Activated CD4-positive, alpha-beta T cell treated with anti-CD3 and anti-CD28 coated beads for 36 hours (primary cell): Measurements from ENCODE around the gene RSPO3. TPM values are rescaled to one million over a fixed set of nuclear protein-coding genes. Genes with fewer than 3 reads are reported as not detected.

Source experiments
- ATAC-seq: fragments of 200-7000 bp; cut with Tn5 transposase; one replicate; pipeline ENCODE4 v1.10.0; 2021; ENCODE audit warnings: mild to moderate bottlenecking, moderate library complexity
- CTCF ChIA-PET: fragments of 350-600 bp; sonication (Branson Sonifier 250); formaldehyde crosslinking; loops from one replicate; lab custom pipeline; 2021; ENCODE audit warnings: antibody characterized with exemption; lab: Charles Lee
- POLR2A ChIA-PET: fragments of 350-600 bp; sonication (Branson Sonifier 250); formaldehyde crosslinking; loops from one replicate; lab custom pipeline; 2021; ENCODE audit warnings: antibody characterized with exemption, inconsistent platforms; lab: Charles Lee
- DNase-seq: peaks from one replicate; pipeline ENCODE4 v3.0.0-alpha.2; 2020
- H3K27ac Mint-ChIP-seq: one replicate; pipeline ENCODE4 v1.8.0; 2021; ENCODE audit warnings: mixed read lengths
- H3K27me3 Mint-ChIP-seq: one replicate; pipeline ENCODE4 v1.8.0; 2021; ENCODE audit warnings: mixed read lengths
- H3K36me3 Mint-ChIP-seq: one replicate; pipeline ENCODE4 v1.8.0; 2021; ENCODE audit warnings: low read depth, mixed read lengths
- H3K4me1 Mint-ChIP-seq: one replicate; pipeline ENCODE4 v1.8.0; 2021; ENCODE audit warnings: mixed read lengths
- H3K4me3 Mint-ChIP-seq: one replicate; pipeline ENCODE4 v1.8.0; 2021; ENCODE audit warnings: mild to moderate bottlenecking, moderate library complexity, mixed read lengths
- H3K9me3 Mint-ChIP-seq: one replicate; pipeline ENCODE4 v1.8.0; 2021; ENCODE audit warnings: low read depth, mixed read lengths
- intact Hi-C, 2 experiments: fragments of 100-400 bp; cut with DNase I in 1 of 2; cut with micrococcal nuclease in 1 of 2; formaldehyde crosslinking; loops; one replicate each; pipeline versions ENCODE4 v1.14.2 to v1.15.1; 2022 to 2024; cut with DNase I, micrococcal nuclease
- total RNA-seq, 2 experiments: library from RNA; stranded (reverse); gene quantifications; one replicate each; pipeline ENCODE4 v1.2.3, GENCODE V29; 2021

The RSPO3 gene
- total RNA-seq, 2 experiments from 2014 or later: not detected

DNA sequence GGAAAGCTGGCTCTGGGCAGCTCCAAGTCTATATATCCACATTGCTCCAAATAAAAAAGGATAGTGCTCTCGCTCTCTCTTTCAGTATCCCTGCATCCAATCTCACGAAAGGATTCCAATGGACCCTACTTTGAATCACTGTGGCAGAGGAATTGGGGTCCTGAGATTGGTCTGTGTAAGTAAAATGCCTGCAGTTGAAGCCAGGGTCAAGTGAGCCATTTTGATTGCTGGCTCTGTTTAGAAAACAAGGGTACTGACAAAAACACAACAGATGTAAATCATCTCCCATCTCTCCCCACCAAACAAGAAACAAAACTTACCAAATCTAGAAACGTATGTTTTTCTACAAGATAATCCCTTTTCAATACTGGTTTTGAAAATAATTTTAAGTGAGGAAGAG is 45.6 kb downstream of the RSPO3 start:
- Mint-ChIP-seq H3K27me3 (peaks cover 9% of the 10 kb centered on the region), H3K36me3 (no peaks in the 10 kb centered on the region), H3K9me3 (no peaks in the 10 kb centered on the region), H3K4me1 (no peaks in the 10 kb centered on the region), H3K4me3 (no peak overlapping the region), H3K27ac (no peak overlapping the region)
- ChIA-PET POLR2A (no interaction called here), CTCF (no interaction called here)
- ATAC-seq (no peak), DNase-seq (no peak)
- intact Hi-C loops: no loop called here

DNA sequence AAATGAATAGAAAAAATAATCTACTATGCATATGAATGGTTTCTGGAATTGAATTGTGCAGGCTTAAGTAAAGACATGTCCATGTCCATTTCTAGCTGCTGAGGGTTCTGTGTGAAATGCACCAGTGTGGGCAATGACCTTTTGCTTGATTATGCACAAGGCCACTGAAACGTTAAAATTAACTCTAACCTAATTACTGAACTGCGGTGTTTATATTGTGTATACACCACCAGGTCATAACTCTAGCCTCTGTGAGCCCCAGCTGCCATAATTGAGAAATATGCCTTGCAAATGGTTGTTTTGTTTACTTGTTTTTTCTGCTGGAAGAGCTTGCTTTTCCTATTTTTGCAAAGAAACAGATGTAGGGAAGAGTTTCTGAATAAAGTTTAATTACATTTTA is 46.1 kb downstream of the RSPO3 start:
- DNase-seq (no peak), ATAC-seq (no peak)
- CTCF ChIA-PET: no interaction called here
- POLR2A ChIA-PET: no interaction called here
- Mint-ChIP-seq H3K4me3 (no peak overlapping the region), H3K27me3 (peaks cover 13% of the 10 kb centered on the region), H3K9me3 (no peaks in the 10 kb centered on the region), H3K36me3 (no peaks in the 10 kb centered on the region), H3K27ac (no peak overlapping the region), H3K4me1 (no peaks in the 10 kb centered on the region)
- intact Hi-C loops: no loop called here

DNA sequence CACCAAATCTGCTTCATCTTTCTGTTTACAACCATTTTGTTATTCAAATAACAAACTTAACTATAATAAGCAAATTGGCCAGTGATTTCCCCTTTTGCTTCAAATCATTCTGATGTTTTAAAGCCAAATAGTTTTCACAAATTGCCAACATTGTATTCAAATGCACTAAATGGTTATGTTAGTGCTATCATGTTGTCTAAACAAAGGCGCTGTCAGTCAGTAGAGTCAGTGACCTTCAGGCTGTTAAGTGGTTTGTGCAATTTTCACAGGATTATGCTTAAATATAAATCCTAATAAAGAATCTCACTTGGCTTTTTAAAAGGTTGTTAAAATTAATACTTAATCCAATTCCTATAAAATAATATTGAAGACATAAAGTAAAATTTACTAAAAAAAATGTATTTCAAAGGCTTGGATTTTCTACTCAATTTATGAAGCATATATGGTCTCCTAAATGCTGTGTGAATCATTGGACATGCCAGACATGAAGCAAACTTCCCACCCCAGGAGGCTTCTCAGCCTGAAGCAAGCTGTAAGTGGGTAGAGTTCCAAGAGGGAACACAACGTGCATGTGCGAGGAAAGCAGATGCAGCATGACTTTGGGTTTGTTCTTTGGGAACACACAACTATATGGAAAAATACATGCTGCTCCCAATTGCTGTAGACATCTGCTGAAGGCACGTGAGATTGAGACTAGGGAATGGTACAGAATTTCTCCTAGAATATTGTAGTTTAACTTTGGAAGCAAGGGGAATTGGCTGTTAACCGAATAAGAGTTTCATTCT is 54.9 kb downstream of the RSPO3 start:
- no peaks in the 10 kb centered on the region for H3K4me1 Mint-ChIP-seq
- H3K36me3 Mint-ChIP-seq: no peaks in the 10 kb centered on the region
- H3K9me3 Mint-ChIP-seq: no peaks in the 10 kb centered on the region
- ChIA-PET CTCF (interaction anchor here (1.8 kb wide), 1 partner anchor 13 kb away, joined by 8 read pairs; no protein-coding TSS in a partner anchor), POLR2A (no interaction called here)
- H3K27ac Mint-ChIP-seq: no peak overlapping the region
- H3K4me3 Mint-ChIP-seq: no peak overlapping the region
- ATAC-seq: no peak
- H3K27me3 Mint-ChIP-seq: peaks cover 10% of the 10 kb centered on the region
- intact Hi-C loops: no loop called here
- no peak for DNase-seq

DNA sequence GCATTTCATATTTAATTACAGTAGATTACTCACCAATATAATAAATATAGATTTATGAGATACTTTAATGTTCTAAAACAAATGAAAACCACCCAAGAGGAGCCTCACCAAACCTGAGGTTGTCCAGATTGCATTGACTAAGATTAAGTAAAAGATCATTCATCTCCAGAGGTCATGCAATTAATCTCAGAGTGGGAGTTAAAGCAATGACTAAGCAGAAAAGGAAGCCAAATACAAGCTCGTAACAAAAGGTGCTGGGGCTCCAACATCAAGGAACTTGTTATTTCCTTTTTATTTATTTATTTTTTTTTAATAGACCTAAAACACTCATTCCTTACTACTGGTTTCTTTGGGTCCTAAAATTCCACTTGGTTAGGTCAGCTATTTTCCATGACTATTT is 57.7 kb downstream of the RSPO3 start:
- ChIA-PET POLR2A (no interaction called here), CTCF (interaction anchor here (2.6 kb wide), 1 partner anchor 11 kb away, joined by 18 read pairs; no protein-coding TSS in a partner anchor)
- H3K4me3 Mint-ChIP-seq: no peak overlapping the region
- intact Hi-C loops: no loop called here
- H3K36me3 Mint-ChIP-seq: no peaks in the 10 kb centered on the region
- H3K27me3 Mint-ChIP-seq: peaks cover 4% of the 10 kb centered on the region
- no peak overlapping the region for H3K27ac Mint-ChIP-seq
- DNase-seq (no peak), ATAC-seq (no peak)
- H3K9me3 Mint-ChIP-seq: no peaks in the 10 kb centered on the region
- no peaks in the 10 kb centered on the region for H3K4me1 Mint-ChIP-seq

DNA sequence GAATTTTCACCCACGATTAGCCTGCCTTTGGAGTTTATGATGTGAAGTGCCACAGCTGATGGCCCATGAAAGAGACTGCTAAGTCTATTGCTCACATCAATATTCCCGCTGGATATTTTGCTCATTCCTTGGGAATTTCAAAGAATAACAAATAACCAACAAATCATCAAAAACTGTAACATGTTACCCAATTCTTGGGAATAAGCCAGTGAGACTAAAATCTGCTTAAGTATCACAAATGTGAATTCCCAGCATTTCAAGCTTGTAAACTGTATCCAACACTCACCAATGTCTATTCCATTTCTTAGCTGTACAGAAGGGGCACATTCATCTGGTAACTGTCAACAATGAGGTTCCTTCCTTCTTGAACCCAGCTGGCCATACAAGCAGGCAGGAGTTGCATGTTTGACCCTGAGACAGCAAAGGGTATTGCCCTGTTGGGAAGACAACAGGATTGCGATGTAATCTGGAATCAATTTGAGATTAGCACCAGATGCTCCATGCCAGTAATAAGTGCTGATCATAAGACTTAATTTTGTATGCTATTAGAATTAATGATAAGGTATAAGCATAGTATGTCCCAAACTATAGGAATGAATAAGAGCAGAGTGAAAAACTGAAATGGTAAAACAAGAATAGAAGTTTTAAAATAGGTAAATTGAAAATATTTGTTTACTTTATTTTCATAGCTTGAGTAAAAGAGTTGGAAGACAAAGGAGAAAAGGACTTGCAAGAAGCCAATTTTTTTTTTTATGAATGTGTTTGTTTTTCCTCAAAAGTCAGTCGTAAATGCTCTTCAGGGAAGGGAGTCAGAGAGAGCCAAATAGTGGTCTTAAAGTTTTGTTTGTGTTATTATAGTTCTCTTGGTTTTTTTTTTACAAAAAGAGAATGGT is 58.8 kb downstream of the RSPO3 start:
- Mint-ChIP-seq H3K4me3 (no peak overlapping the region), H3K9me3 (no peaks in the 10 kb centered on the region), H3K27me3 (peaks cover 8% of the 10 kb centered on the region), H3K36me3 (no peaks in the 10 kb centered on the region), H3K4me1 (no peaks in the 10 kb centered on the region), H3K27ac (no peak overlapping the region)
- intact Hi-C loops: no loop called here
- ChIA-PET CTCF (interaction anchor here (2.6 kb wide), 1 partner anchor 10 kb away, joined by 18 read pairs; no protein-coding TSS in a partner anchor), POLR2A (no interaction called here)
- ATAC-seq (no peak), DNase-seq (no peak)

DNA sequence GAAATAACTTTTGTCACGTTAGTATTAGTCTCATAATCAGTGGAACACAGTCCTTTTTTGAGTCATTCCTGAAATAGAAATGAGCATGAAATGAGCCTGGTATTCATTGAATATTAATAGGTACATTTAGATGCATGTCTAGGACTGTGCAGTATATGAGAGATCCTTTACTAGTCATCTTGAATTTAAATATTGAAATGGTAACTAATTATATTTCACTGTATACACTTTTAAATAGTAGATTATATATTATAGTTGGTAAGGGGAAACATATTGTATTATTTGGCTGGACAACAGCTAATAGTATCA is 59.4 kb downstream of the RSPO3 start:
- no peaks in the 10 kb centered on the region for H3K36me3 Mint-ChIP-seq
- H3K27me3 Mint-ChIP-seq: peaks cover 9% of the 10 kb centered on the region
- H3K27ac Mint-ChIP-seq: no peak overlapping the region
- no peaks in the 10 kb centered on the region for H3K4me1 Mint-ChIP-seq
- POLR2A ChIA-PET: no interaction called here
- intact Hi-C loops: no loop called here
- H3K9me3 Mint-ChIP-seq: no peaks in the 10 kb centered on the region
- DNase-seq: no peak
- CTCF ChIA-PET: interaction anchor here (2.6 kb wide), 1 partner anchor 9 kb away, joined by 18 read pairs; no protein-coding TSS in a partner anchor
- no peak for ATAC-seq
- no peak overlapping the region for H3K4me3 Mint-ChIP-seq

DNA sequence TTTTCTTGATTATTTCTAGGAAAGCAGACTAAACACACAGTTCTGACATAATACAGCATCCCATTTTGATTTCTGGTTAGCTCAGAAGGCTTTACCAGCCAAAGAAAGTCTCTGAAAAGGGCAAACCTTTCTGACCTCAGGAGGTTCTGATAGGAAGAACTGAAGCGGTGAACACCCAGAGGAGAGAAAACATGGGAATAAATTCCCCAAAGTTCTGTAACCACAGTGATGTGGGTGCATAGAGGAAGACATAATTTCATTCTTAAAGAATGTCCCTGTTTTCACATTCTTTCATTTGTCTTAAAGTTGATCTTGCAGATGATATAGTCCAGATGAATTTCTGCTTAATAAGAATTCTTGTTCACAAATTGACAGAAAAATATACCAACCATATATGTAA is 60.3 kb downstream of the RSPO3 start:
- Mint-ChIP-seq H3K27me3 (peaks cover 13% of the 10 kb centered on the region), H3K4me1 (no peaks in the 10 kb centered on the region), H3K27ac (no peak overlapping the region), H3K36me3 (no peaks in the 10 kb centered on the region), H3K4me3 (no peak overlapping the region), H3K9me3 (no peaks in the 10 kb centered on the region)
- DNase-seq (no peak), ATAC-seq (no peak)
- POLR2A ChIA-PET: no interaction called here
- CTCF ChIA-PET: no interaction called here
- intact Hi-C loops: no loop called here

DNA sequence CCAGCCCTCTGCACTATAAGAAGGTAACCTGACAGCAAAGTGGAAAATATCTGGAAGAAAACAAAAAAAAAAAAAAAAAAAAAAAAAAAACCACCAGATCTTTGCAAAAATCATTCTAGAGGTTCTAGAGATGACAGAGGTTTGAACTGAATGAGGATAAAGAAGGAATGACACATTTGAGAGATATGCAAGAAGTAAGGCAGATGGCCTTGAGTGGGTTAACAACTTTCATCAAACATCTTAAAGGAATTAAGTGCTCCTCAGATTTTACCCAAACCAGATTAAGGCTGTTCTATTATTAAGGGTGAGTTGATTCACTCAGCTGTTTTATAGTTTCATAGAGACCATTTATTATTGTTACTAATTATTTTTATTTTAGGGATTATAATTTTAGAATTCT is 62.0 kb downstream of the RSPO3 start:
- ChIA-PET POLR2A (no interaction called here), CTCF (no interaction called here)
- intact Hi-C loops: no loop called here
- H3K4me3 Mint-ChIP-seq: no peak overlapping the region
- H3K9me3 Mint-ChIP-seq: no peaks in the 10 kb centered on the region
- DNase-seq (no peak), ATAC-seq (no peak)
- no peaks in the 10 kb centered on the region for H3K36me3 Mint-ChIP-seq
- no peak overlapping the region for H3K27ac Mint-ChIP-seq
- peaks cover 13% of the 10 kb centered on the region for H3K27me3 Mint-ChIP-seq
- no peaks in the 10 kb centered on the region for H3K4me1 Mint-ChIP-seq

DNA sequence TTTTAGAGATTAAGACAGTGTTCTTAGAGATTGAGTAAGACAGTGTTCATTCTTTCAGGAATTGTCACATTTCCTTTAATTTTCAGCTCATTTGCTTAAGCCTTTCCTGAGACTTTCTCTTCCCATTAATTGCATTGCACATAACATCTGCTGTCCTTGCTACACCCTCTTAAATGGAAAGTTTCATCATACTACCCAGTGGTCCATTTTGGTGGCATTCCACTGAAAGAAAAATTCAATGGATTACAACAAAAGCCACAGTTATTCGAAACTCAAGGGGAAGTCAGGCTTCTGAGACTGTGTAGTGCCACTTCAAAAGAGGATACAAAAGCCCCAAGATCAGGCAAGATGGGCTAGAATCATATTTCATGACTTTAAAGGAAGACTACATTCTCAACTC is 64.0 kb downstream of the RSPO3 start:
- intact Hi-C loops: no loop called here
- ATAC-seq: no peak
- no peak overlapping the region for H3K4me3 Mint-ChIP-seq
- no peaks in the 10 kb centered on the region for H3K9me3 Mint-ChIP-seq
- CTCF ChIA-PET: no interaction called here
- peaks cover 13% of the 10 kb centered on the region for H3K27me3 Mint-ChIP-seq
- POLR2A ChIA-PET: no interaction called here
- H3K27ac Mint-ChIP-seq: no peak overlapping the region
- no peaks in the 10 kb centered on the region for H3K4me1 Mint-ChIP-seq
- no peaks in the 10 kb centered on the region for H3K36me3 Mint-ChIP-seq
- no peak for DNase-seq

DNA sequence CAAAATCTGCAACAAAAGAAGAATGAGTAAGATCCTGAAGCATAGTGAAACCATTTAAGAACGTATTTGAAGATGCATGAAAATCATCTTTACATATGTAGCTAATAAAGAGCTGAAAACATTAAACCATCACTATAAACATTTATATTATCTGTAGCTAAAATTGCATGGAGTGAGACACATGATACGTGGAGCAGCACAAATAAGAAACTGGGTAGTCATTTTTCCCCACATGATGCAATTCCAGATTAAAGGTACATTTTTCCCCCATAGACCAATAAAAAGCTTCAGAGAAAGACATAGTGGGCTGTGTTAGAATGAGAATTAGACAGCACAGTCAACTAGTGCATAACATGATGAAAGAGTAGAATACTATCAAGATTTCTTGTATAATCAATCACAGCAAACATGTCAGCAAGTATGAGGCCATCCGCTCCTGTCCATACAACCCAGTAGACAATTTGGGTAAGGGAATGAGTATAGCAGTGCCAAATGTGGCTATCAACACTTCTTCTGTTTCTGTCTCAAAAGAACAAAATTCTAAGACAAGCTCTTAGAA is 67.0 kb downstream of the RSPO3 start:
- ChIA-PET POLR2A (no interaction called here), CTCF (interaction anchor here (0.6 to 4.5 kb wide), 6 partner anchors 9 to 353 kb away, joined by 3 to 27 read pairs (median 13); partner anchors contain the start of gene RNF146)
- DNase-seq: no peak
- no peak overlapping the region for H3K4me3 Mint-ChIP-seq
- no peak for ATAC-seq
- no peaks in the 10 kb centered on the region for H3K4me1 Mint-ChIP-seq
- no peak overlapping the region for H3K27ac Mint-ChIP-seq
- intact Hi-C loops: loop anchor here in 1 of 2 experiments (5.0 kb wide), 1 partner anchor 362 kb away; no protein-coding TSS in a partner anchor
- peaks cover 9% of the 10 kb centered on the region for H3K27me3 Mint-ChIP-seq
- no peaks in the 10 kb centered on the region for H3K9me3 Mint-ChIP-seq
- H3K36me3 Mint-ChIP-seq: no peaks in the 10 kb centered on the region

DNA sequence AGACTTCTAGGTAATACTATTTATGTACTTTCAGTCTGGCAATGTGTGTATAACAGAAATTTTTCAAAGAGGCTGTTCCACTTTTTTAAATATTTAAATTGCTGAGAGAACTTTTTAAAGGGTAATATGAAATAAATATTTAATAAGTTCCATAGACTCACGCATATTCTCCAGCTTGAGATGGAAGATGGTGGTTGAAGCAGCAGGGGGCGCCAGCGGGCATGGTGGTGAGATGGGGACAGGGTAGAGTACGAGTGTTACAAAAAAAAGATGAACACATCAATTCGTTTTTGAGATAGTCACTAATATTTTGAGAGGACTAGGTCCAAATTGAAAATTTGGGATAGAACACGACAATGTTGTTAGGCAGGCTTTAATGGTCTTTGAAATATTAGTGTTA is 68.4 kb downstream of the RSPO3 start:
- intact Hi-C loops: loop anchor here (1.0 to 5.0 kb wide), 4 partner anchors 79 to 1187 kb away; partner anchors contain the start of gene RNF146 (in 2 of the 2)
- ATAC-seq (peak; percentile 72), DNase-seq (peak; percentile 87)
- Mint-ChIP-seq H3K27me3 (peaks cover 5% of the 10 kb centered on the region), H3K9me3 (no peaks in the 10 kb centered on the region), H3K4me1 (no peaks in the 10 kb centered on the region), H3K36me3 (no peaks in the 10 kb centered on the region), H3K4me3 (no peak overlapping the region), H3K27ac (no peak overlapping the region)
- POLR2A ChIA-PET: no interaction called here
- CTCF ChIA-PET: interaction anchor here (0.8 to 4.5 kb wide), 10 partner anchors 10 to 354 kb away, joined by 3 to 27 read pairs (median 6); partner anchors contain the start of gene RNF146
